DMS153 (cell line): ENCODE results near the gene FAM107A.

ENCODE experiments used
- DNase-seq: peaks from one replicate; lab custom pipeline; 2025; lab: John Stamatoyannopoulos, UW

The FAM107A gene

GRCh38 chr3:58577269-58577821 lies at the start of gene FAM107A:
Gene FAM107A (minus strand): TSS chr3:58577391. CDS start chr3:58569860, 7,531 bp downstream.
- no peak for DNase-seq

DNA sequence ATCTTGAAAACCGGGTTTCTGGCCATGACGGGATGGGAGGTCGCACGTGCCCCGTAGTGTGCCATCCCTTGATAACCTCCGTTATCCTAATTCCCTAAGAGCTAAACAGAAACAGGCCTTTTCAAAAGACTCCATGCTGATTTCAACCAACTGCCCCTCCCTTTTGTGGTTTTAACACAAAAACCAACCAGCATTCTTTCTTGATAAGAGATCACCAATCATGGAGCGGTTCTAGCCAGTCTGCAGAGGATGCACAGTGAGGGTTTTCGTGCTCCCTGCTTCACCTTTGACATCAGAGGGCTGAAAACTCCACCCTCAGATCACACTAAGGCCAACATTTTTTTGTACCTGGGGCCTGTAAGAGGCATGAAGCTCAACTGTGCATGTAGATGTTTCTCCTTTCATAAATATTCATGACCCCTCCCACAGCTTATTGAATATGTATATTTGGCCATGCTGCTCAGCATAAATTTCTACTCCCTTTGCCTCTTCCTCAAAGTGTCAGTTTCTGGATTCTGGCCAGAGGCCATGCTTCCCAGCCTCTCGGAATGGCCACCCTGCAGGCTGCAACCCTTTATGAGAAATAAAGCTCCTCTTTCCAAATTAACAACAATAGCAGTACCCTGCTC lies 48.1 kb upstream of the FAM107A start:
- no peak for DNase-seq

DNA sequence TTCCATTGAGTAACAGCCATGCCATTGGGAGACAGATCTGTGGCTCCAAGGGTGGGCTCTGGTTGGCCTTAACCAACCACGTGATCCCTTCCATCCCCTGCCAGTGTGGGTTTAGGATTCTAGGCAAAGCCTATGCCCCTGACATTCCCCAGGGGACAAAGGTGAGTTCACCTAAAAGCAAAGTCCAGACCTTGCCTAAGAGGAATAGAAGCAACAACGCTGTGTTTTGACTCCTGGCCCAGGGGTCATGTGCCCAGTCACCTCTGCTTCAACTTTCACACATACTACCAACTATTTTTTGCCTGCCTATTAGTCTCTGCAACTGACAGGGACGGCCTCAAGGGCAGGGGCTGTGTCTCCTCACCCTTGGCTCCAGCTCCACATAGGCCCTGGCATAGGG lies 47.4 kb upstream of the FAM107A start:
- DNase-seq, result no peak

- no peak for DNase-seq
Measured at GRCh38 chr3:58623961-58624360, 46.8 kb upstream of the FAM107A start.

- DNase-seq, result no peak
Measured at GRCh38 chr3:58623478-58623877, 46.3 kb upstream of the FAM107A start.

GRCh38 chr3:58622892-58623291 lies 45.7 kb upstream of the FAM107A start:
- DNase-seq, result no peak

- no peak for DNase-seq
Measured at GRCh38 chr3:58622436-58622835, 45.2 kb upstream of the FAM107A start.

GRCh38 chr3:58621086-58621830 lies 44.1 kb upstream of the FAM107A start:
- no peak for DNase-seq

DNA sequence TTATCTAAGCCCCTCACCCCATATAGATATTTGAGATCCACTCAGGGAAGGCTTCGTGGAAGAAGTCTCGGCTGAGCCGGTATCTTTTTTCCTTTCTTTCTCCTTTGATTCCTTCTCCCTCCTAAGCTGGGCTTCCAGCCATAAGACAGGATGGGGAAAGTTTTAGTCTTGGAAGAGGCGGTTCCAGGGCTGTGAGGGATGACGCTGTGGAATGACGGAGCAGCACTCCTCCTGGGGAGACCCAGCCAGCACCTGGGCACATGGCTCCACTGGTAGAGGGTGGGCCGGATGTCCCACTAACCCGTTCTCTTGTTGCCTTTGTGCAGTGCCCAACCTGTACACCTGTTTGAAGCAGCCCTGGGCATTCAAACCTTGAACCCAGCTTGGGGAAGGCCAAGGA lies 43.2 kb upstream of the FAM107A start:
- no peak for DNase-seq

DNA sequence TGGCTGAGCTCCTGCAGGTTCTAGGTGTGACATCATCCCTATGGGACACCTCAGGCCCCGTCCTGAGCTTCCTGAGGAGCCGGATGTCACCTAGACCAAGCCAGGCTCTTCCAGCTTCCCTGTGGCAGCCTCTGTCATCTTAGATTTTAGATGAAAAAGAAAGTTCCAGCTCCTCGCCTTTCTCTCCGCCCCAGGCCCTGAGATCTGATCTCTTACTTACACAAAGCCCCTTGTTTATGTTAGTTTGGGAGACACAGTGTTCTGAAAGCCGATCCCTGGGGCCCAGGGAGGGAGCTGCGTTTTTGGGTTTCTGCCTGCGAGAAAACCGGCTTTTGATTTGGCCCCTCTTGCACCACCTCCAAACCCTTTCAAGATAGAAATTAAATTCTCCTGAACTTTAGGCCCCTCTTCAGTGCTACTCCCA lies 40.2 kb upstream of the FAM107A start:
- no peak for DNase-seq

- DNase-seq, result no peak
Measured at GRCh38 chr3:58613236-58614132, 36.3 kb upstream of the FAM107A start.

DNA sequence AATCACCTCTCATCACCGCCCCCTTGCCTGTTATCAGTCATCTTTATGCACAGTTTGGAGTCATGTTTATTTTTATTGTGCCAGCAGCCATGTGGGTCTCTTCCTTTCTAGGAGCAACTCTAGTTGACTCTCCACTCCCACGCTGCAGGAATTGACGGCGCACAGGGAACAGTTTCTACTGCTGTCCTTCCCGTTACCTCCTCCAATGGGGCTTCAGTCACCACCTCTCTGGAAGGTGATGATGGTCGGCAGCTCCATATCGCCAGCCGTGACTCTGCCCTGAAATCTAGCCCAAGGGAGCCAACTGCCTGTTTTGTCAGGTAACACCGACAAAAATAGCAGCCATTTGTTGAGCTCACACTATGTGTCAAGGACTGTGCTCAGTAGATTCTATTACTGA lies 35.6 kb upstream of the FAM107A start:
- no peak for DNase-seq

- DNase-seq, result no peak
Measured at GRCh38 chr3:58609990-58610389, 32.8 kb upstream of the FAM107A start.

- no peak for DNase-seq
Measured at GRCh38 chr3:58608648-58609047, 31.5 kb upstream of the FAM107A start.

GRCh38 chr3:58607816-58608215 lies 30.6 kb upstream of the FAM107A start:
- DNase-seq, result no peak

DNA sequence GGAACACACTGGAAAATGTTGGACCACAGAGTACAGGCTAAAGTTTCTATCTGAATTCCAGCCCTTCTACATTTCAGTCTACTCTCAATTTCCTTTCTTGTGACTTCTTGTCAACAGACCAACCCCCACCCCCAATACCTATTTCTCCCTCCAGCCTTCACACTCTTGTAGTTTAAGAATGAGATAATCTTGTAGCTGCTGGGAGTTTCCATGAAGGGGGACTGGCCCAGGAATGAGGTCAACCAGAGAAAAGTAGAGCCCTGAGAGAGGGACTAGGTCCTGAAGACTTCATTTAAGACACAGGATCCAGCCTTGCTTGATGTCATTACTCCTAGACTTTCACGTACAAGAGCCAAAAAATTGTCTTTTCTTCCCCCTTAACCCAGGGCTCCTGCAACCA lies 29.5 kb upstream of the FAM107A start:
- no peak for DNase-seq

GRCh38 chr3:58604031-58604430 lies 26.8 kb upstream of the FAM107A start:
- DNase-seq, result no peak

DNA sequence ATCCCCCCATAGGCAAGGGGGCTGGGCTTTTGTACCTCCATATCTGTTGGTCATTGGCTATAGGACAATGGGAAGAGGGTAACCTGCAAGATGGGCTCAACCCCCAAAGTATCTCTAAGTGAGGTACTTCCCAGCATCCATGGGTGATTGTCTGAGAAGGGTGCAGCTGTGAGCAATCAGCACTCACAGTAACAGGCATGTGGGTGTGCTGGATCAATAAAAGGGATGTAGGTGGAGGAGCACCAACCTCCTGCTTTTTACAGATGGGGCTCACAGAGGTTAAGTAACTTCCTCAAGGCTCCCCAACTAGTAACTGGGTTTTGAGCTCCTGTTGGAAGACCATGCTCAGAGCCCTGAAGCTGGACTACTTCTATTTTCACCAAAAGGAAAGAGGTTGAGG lies 26.4 kb upstream of the FAM107A start:
- no peak for DNase-seq

GRCh38 chr3:58597770-58598310 lies 20.6 kb upstream of the FAM107A start:
- no peak for DNase-seq

DNA sequence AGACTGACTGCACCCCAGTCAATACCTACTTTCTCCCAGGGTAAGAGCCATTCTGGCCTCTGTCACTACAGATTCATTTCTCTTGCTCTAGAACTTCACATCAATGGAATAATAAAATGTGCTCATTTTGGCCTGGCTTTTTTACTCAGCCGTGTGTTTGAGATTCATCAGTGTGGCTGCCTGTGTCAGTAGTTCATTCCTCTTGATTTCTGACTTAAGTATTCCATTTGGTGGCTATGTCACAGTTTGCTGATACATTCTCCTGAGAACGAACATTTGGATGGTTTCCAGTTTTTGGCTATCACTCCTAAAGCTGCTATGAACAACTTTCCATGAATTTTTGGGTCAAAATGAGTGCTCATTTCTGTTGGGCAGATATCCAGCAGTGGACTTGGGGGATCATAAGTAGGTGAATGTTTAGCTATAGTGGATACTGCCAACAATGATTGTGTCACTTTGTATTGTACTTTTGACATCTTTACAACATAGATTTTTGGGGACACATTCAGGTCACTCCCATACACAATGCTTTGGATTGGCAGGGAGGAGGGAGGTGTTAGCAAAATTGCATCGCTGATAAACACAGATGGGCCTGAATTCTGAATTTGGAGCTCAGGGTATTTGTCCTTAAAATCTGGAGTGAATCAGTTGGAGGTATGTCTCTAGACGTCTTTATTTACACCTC lies 19.8 kb upstream of the FAM107A start:
- no peak for DNase-seq

GRCh38 chr3:58594117-58594516 lies 16.9 kb upstream of the FAM107A start:
- DNase-seq, result no peak
